ENCODE measurements around the gene APOB. TPM values are rescaled to one million over a fixed set of nuclear protein-coding genes. Genes with fewer than 3 reads are reported as not detected.
A peak's percentile ranks its signal among the peaks of the same experiment; 100 is the strongest.

APOB gene
- total and polyA plus RNA-seq, 2 of the 13 experiments (the other 11 are each of a cell fraction or from before 2014, with no cell fraction given), result 1,569 to 2,515 TPM

DNA sequence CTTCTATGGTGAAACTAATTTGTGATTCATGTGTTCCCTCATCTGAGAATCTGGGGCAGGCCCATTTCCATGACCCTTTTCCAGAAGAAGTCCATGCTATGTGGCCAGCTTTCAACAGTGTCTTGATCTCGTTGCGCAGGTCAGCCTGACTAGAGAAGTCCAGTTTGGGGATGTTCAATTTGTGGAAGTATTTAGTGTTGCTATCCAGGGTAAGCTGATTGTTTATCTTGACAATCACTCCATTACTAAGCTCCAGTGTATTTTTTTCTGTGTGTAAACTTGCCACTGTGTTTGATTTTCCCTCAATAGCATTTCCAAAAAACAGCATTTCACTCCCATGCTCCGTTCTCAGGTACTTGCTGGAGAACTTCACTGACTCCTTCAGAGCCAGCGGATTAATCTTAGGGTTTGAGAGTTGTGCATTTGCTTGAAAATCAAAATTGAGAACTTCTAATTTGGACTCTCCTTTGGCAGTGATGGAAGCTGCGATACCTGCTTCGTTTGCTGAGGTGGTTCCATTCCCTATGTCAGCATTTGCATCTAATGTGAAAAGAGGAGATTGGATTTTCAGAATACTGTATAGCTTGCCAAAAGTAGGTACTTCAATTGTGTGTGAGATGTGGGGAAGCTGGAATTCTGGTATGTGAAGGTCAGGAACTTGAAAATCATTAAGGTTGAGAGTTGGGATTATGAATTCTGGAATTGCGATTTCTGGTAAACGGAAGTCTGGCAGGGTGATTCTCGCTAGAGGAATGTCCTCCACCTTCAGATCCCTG, 35.7 kb downstream of the APOB start (continued):
- TF ChIP-seq SALL2 (CRISPR knock-in tag; IDR thresholded peaks at IDR 0.05) (no peak), ZFP36L1 (CRISPR knock-in tag; IDR thresholded peaks at IDR 0.05) (no peak), SP1 (IDR thresholded peaks at IDR 0.05) (no peak), SP1 (CRISPR knock-in tag; IDR thresholded peaks at IDR 0.05) (no peak), ZNF343 (CRISPR knock-in tag; IDR thresholded peaks at IDR 0.05) (peak; percentile 55; the same call in 1 of the 2 replicates), ZNF253 (CRISPR knock-in tag; IDR thresholded peaks at IDR 0.05; ENCODE audit: borderline replicate concordance) (no peak), ZFX (CRISPR knock-in tag; IDR thresholded peaks at IDR 0.05; ENCODE audit: low read depth) (peak; percentile 3; the same call in 1 of the 2 replicates), GABPB1 (CRISPR knock-in tag; IDR thresholded peaks at IDR 0.05) (no peak), MAX (IDR thresholded peaks at IDR 0.05) (peak; percentile 27; the same call in 1 of the 2 replicates), NFIB (CRISPR knock-in tag; IDR thresholded peaks at IDR 0.05; ENCODE audit: borderline replicate concordance) (no peak), ZNF598 (CRISPR knock-in tag; IDR thresholded peaks at IDR 0.05; ENCODE audit: borderline replicate concordance) (no peak), AGO2 (optimal IDR thresholded peaks at IDR 0.05; ENCODE audit: low read depth, low read length) (no peak), SNAPC2 (CRISPR knock-in tag; IDR thresholded peaks at IDR 0.05) (no peak), ZNF713 (CRISPR knock-in tag; IDR thresholded peaks at IDR 0.05) (no peak), ARID4A (CRISPR knock-in tag; IDR thresholded peaks at IDR 0.05; ENCODE audit: borderline replicate concordance) (no peak), SMARCC2 (IDR thresholded peaks at IDR 0.05) (no peak), ZNF761 (CRISPR knock-in tag; conservative IDR thresholded peaks at IDR 0.05) (peak; percentile 59), CHD2 (IDR thresholded peaks at IDR 0.05; ENCODE audit: low read depth, low read length) (peak; percentile 46; the same call in 1 of the 2 replicates), MXD4 (CRISPR knock-in tag; IDR thresholded peaks at IDR 0.05) (no peak), CSRNP1 (CRISPR knock-in tag; IDR thresholded peaks at IDR 0.05) (no peak), SP2 (CRISPR knock-in tag; IDR thresholded peaks at IDR 0.05) (no peak), MED8 (CRISPR knock-in tag; IDR thresholded peaks at IDR 0.05; ENCODE audit: insufficient replicate concordance) (peak; percentile 53), ZNF567 (CRISPR knock-in tag; IDR thresholded peaks at IDR 0.05; ENCODE audit: borderline replicate concordance) (no peak; the same call in 1 of the 2 replicates)
- TF ChIP-seq, protein P1, sequence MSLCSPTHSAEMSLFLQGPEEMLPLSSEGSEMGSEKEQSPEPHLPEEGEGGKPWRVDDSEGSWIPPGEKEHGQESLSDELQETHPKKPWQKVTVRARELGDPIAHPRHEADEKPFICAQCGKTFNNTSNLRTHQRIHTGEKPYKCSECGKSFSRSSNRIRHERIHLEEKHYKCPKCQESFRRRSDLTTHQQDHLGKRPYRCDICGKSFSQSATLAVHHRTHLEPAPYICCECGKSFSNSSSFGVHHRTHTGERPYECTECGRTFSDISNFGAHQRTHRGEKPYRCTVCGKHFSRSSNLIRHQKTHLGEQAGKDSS (CRISPR knock-in tag; IDR thresholded peaks at IDR 0.05; ENCODE audit: borderline replicate concordance, low read depth), result no peak

Data from HepG2 (cell line).